GM21390 (cell line): ENCODE data around the gene TST.

Experiments used
- ATAC-seq: cut with Tn5 transposase; IDR thresholded peaks from one replicate; pipeline ENCODE4 v1.9.1; 2021; ENCODE audit not compliant: unreplicated experiment

TST gene

DNA sequence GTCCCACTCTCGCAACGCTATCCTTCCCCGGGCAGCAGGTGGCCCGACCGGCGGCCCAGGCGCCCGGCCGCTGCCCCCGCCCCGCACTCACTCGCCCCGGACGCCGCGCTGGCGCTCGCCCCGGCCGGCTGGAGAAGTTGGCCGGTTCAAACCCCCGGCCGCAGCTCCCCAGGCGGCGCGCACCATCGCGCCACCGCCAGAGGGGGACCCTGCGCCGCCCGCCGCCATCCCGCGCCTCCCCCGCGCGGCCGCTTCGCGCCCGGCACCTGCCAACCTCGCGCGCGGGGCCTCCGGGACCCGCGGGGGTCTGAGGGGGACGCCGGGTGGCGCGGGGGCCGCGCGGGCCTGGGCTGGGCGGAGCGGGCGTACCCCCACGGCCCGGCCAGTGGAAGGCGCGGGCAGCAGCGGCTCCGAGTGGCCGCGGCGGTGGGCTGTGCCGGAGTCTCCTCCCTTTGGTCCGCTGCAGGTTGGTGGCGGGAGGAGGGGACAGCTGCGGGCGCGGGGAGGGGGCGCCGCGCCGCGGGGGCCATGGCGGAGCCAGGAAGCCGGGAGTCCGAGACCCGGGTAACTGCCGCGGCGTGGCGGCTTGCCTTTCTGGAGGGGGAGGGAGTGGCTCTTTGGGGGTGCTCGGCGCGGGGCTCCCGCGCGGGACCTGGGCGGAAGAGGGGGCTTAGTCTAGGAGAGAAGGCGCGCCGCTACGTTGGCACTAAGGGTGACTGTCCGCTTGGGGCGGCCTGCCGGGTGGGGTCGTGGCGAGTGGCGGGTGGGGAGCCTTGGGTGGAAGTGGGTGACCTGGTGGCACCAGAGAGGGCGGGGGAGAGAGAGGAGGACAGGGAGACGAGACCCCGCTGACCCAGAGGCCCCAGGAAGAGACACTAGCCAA is at the start of gene TST, which contains the start of gene MPST:
Gene TST, minus strand, starts transcription at position 139 of the 883 bp plus-strand sequence. CDS start 715 bp downstream, outside the sequence.
Gene MPST, plus strand, starts transcription at position 434 of the 883 bp plus-strand sequence. Its CDS starts 95 bp downstream, at position 529.
- peak; percentile 67 for ATAC-seq

DNA sequence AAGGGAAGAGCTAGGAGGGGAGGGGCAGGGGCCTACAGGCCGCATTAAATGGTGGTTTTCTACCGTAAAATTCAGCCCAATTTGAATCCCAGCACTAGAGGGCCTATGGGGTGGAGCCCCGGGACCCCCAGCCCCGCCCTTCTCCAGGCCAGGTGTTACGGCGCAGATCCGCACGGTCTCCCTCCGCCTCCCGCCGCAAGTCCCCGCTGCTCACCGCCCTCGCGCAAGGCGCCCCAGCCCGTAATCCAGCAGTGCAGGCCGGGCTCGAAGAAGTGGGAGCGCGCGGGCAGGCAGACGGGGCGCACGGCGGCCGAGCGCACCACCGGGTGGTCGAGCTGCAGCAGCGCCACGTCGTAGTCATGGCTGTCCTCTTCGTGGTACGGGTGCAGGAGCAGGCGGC is 49.6 kb upstream of the TST start:
- no peak for ATAC-seq

DNA sequence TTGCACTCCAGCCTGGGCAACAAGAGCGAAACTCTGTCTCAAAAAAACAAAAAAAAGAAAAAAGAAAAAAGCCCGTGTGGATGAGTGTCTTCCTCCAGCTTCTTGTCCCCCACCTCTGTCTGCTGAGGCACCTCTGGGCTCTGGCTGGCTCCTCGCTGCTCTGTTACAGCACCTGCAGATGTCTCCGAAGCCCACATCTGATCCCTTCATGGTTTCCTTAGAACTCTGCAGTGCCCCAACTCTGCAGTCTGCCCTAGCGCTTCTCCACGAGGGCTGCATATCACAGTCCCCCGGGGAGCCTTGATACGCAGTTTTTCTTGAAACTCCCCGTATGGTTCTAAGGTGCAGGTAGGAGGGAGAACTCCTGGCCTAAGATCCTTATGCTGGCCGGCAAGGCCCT is 48.2 kb upstream of the TST start:
- no peak for ATAC-seq

DNA sequence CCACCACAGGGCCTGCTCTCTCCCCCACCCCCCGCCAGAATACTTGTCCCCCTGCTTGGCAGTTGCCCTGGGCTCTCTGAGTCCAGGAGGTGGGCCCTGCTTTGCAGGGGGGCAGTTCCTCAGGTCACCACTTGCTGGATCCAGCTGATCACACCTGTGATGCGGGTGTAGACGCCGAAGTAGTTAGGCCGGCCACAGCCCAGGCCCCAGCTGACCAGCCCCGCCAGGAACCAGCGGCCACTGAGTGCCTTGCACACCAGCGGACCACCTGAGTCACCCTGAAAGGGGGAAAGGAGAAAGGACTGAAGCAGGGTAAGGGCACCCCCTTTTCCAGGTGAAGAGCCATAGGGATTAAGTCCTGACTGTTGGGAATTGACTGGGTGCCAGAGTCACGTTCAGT is 46.7 kb upstream of the TST start:
- ATAC-seq: no peak

DNA sequence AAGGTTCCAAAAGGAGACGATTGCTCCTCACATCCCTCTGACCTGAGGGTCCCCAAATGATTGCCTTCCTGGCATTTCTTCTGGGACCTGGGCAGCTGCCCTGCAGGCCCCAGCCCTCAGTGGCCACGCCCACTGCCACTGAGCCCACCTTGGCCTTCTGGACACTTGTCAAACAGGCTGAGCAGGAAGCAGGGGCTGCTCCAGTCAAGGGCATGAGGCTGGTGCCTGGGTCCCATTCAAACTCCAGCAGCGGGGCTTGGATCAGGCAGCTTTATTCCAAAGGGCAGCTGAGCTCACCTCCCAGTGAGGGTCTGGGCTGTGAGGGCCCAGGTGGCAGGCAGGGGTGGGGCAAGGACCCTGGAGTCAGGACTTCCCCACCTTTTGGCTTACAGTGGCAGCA is 45.9 kb upstream of the TST start:
- no peak for ATAC-seq

DNA sequence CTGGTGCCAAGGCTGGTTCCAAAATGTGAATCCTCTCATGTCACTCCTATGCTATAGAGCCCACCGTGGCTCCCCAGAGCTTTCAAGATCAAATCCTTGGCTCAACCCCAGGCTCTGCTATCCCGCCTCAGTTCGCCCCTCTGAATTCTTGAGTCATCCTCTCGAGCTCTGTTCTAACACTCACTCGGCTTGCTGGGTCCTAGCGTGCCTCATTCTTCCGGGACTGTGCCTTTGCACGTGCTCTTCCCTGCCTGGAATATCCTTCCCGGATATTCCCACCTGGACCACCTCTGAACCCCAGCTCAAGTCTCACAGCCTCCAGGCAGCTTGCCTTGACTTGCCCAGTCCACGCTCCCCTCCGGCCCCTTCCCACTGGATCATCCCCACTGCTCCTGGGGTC is 45.3 kb upstream of the TST start:
- no peak for ATAC-seq

DNA sequence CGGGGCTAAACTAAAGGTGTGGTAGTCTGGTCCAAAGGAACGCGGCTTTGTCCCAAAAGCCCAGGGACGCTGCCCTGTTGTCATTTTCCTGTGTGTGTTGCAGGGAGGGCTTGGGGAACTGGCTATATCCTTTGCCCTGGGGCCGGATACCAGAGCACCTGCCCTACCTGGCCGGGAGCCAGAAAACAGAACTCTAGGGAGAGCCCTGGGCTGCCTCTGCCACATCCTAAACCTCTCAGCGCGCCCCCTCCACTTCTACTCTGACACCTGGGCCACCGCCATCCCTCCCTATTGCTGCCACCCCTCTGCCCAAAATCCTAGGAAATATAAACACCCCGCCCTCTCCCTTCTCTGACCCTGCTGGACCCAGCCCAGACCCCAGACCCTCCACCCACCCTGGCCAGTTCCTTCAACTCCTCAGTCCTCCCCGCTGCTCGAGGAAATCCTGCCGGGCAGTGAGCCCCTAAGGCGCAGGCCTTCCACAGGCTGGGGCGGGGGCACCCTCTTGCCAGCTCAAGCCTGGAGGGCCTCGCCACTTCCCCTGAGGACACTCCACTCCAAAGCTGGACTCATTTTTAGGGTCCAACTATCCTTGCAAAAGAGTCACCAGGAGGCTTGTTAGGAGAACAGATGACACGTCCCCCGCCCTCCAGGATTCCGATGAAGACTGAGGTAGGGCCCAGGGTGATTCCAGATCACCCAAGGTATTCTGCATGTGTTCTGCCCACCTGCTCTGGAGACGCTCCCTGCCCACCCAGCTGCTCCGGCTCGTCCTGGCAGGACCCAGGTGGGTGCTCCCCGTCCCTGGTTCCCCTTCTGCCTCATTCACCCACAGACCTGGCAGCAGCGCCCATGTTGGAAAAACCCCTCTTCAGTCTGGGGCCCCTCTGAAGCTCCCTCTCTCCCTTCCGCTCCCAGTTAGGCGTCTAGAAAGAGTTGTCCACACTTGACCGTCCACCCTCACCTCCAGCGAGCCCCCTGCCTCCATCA is 44.5 kb upstream of the TST start:
- ATAC-seq: no peak

DNA sequence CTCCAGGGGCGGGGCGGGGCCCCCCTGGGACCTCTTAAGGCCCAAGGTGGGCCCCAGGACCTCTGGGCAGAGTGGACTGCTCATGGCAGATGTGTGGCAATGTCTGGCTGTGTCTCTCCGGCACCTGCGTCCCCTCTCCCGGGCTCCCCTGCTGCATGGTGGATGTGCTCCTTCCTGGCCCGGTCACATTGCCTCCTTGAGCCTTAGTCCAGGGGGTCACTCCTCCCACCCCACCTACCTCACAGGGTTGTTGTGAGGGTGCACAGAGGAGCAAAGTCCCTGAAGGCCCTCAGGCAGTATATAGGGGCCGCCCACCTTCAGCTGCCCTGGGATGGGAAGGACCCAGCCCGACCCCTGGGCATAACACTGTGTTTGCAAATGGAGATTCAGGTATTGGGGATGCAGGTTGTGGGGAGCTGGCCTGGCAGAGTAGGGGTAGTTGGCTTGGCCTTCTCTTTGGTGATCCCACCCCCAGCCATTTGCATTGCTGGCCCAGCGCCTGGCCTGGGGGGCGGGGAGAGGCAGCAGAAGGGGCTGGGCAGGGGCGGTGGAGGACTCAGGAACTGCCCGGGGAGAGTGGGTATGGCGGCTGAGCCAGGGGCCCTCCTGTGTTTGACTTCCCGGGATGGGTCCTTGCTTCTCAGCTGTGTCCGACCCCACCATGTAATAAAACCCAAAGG is 43.6 kb upstream of the TST start:
- no peak for ATAC-seq

DNA sequence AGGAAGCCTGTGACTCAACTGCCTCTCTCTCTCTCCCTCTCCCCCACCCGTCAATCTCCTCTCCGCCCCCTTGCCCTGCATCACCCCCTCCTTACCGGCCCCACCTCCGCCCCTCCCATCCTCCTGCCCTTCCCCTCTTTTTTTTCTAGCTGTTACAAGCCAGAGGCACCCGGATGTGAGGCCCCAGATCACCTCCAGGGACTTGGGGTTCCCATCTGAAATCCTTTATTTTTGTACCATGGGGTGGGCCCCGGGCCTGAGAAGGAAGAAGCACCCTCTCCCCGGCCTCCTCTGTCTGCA is 43.1 kb upstream of the TST start:
- no peak for ATAC-seq

DNA sequence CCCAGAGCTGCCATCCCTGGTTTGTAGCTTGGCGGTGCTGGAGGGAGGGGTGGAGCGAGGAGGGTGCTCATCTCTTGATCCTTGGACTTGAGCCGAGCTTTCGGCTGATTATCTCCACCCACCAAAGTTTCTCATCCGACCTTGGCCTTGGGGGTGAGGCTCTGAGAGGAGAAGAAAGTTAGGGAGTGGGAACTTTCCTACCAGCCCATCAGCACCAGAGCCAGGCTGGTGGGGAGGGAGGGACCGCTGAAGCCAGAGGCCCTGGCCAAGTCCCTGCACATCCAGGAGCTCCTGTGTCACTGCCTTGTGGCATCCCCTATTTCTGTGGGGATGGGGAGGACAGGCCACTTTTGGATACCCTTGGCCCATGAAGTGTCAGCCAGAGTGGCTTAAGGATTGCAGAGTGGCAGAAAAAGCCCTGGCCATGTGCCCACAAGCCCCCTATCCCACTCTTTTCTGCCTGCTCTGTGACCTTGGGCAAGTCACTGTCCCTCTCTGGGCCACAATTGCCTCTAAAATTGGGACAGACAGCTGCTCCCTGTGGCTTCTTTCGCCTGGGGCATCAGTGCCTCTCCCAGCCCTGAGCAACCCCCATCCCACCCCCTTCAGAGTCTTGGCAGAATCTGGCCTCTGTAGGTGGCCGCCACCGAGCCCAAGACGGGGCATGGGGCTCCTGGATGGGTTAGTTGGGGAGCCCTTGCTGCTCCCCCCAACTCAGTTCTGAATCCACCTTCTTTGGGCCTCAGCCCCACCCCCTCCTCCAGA is 42.5 kb upstream of the TST start:
- no peak for ATAC-seq

DNA sequence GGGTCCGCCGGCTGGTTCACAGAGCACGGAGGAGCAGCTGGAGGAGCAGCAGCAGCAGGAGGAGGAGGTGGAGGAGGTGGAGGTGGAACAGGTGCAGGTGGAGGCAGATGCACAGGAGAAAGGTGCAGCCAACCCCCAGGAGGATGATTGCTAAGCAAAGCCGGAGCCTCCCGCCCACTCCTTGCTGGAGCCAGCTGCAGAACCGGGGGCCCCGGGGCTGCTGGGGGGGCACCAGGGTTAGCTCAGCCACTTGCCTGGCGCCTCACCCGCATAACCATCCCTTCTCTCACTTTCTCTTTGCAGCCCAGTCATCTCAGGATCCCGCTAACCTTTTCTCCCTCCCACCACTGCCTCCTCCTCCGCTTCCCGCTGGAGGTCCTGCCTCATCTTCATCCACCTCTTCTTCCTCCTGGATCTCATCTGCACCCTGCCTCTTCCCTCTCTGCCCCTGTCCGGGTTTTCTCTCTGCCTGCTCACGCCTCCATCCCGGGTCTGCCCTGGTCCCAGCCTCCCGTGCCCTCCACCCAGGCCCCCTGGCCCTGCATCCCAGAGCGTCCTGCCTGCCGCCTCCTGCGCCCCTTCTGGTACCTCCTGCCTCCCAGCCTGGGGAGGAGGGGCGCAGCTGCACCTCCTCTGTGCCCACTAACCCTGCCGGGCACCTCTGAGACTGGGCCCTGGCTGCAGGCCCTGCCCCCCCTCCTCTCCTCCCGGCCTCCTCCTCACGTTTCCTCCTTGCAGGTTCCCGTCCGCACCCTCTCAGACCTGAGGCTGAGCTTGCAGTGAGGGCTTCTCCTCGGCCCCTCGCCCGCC is 41.8 kb upstream of the TST start:
- no peak for ATAC-seq

DNA sequence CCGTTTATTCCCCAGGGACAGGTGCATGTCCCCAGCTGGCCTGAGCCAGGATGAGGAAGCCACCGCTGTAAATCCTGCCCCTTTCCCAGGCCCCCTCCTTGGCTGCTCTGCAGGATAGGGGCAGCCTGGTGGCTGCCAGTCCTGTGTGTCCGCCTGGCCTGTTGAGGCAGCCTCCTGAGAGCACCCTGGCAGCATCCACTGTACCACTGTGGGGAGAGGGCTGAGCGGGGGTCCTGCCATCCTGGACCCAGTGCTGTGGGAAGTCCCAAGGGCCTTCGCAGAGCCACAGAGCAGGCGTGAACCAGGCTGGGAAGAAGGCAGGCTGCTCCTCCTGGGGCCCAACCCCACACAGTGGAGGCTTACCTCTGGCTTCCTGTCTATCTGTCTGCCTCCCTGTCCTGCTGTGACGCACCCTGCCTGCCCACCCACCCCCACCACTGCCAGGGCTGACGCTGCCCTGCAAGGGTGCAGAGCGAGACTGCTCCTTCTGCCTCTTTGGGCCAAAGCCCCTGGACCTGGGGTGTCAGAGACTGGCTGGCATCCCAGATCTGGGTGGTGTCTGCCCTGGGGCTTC is 40.7 kb upstream of the TST start:
- ATAC-seq: no peak

DNA sequence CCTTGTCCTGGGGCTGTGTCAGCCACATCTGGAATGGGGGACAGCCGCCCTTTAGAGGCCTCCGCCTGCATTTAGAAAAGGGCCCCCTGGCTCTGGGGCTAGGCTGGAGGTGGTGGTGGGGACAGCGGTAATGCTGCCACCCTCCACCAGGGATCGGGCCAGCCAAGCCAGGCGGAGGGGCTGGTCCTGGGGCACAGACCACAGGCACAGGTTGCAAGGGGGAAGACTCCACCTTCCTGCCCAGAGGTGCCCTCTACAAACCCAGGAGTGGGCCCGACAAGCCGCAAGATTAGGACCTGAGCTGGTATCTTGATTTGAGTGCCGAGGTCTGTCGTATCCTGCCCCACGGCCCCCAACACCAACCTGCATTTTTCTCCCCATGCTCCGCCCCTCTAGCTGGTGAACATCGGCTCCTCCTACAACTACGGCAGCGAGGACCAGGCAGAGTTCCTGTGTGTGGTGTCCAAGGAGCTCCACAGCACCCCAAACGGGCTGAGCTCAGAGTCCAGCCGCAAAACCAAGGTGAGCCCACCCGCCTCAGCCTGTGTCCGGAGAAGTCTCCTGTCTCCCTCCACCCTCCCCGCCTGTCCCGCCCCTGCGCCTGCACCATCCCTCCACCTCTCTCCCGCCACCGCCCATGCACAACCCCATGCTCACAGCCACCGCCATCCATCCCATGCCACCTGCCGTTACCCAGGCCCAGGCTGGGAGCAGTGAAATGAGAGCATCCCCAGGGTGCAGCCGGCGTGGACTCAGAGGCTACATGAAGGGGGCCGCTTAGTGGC is 39.9 kb upstream of the TST start:
- ATAC-seq: no peak

DNA sequence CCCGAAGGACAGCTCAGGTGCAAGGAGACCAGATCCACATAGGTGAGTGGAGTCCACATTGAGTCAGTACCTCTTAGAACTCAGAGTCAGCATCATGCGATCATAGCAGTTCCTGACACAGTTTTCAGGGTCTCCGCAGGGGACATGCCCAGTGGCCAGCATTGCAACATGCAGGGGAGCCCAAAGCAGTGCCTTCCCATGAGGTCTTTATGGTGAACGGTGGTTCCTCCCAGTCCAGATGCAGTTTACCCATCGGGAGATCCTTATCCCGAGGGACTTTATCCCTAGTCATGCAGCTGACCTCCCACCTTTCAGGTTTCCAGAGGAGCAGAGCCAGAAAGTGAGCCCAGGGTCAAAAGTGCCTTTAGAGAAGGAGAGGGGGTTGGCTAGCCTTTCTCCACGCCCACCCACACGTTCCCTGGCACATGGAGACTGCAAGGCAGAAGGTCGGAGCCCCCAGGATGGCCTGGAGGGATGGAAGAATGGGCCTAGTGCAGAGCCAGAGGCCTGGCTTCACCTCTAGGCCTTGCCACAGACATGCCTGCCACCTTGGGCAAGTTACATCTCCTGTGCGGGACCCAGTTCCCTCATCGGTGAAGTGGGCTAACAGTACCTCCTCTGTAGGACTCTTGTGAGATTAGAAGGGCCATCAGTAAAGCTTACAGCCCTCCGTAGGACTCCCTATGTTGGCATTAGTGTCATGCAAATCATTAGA is 38.7 kb upstream of the TST start:
- ATAC-seq: no peak

DNA sequence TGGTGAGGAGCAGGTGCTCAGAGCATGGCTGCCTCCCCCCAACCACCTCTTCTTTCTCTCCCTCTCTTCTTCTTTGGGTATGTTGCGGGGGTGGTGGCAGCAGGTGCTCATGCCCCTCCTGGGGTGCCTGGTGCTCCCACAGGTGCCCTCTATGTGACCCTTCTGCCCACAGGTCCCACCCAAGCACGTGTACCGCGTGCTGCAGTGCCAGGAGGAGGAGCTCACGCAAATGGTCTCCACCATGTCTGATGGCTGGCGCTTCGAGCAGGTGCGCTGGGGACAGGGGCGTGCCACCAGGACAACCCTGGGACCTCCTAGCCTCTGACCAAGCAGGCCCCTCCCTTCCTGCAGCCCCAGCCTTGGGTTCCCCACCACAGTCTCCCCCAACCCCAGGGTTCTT is 38.0 kb upstream of the TST start:
- ATAC-seq: no peak

DNA sequence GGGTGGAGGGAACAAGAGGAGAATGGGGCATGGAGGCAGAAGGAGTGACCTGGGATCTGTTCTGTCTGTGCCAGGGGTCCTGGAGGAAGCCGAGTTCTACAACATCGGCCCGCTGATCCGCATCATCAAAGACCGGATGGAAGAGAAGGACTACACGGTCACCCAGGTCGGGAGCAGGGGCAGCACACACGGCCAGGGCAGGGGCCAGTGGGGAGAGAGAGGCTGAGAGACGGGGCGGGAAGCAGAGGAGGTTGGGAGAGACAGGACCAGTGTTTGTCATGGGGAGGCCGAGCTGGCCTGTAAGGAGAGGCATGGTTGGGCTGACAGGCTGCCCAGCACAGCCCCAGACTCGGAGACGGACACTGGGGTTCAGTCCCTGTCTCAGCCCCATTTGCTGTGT is 37.0 kb upstream of the TST start:
- ATAC-seq: no peak

DNA sequence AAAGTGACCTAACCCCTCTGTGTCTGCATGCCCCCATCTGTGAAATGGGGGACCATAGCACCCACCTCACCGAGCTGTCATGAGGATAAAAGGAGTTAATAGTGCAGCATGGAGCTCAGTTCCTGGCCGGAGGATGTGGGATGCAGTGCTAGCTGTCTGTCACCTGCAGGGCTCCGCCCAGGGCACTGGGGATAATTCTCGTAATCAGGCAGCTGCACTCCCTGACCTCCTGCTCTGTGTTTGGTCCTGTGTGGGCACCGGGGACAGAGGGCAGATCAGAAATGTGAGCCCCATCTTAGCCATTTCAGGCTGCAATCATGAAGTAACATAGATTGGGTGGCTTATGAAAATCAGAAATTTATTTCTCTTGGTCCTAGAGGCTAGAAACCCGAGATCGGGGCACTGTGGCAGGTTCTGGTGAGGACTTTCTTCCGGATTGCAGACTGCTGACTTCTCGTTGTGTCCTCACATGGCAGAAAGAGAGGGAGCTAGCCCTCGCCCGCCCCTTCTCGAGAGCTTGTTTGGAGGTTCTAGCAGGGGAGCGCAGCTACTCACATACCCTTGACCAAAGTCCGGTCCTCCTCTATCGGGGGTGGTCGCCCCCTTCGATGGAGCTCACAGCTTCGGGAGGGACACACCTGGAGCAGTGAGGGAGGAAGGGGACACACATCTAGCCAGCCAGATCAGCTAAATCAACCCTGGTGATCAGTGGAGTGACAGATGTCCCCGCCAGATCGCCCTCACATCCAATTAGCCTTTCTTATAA is 35.5 kb upstream of the TST start:
- ATAC-seq: no peak
